Heart right ventricle (tissue), 16 donors: ENCODE data around the gene SUSD2. TPM values are rescaled to one million over a fixed set of nuclear protein-coding genes. Genes with fewer than 3 reads are reported as not detected.
A peak's percentile ranks its signal among the peaks of the same experiment; 100 is the strongest.

ENCODE experiments used
- ATAC-seq, 8 donors: fragments of 200-7000 bp; cut with Tn5 transposase; one replicate each; pipeline ENCODE4 v1.9.1; 2020; ENCODE audit warnings: mild to moderate bottlenecking in 8 of 8, moderate library complexity in 8 of 8, moderate number of reproducible peaks in 1 of 8
- DNase-seq, 2 donors: peaks; one replicate each; pipeline ENCODE4 v3.0.0-alpha.2; 2020
- H3K27ac ChIP-seq, 10 donors: fragments of 200-600 bp; sonication (generic) in 2 of 10; one replicate each; pipeline versions ENCODE4 v1.5.0 to v1.8.0; 2020 to 2022; ENCODE audit warnings: mild to moderate bottlenecking in 3 of 10
- H3K27me3 ChIP-seq, 7 donors: fragments of 200-600 bp; one replicate each; pipeline ENCODE4 v1.8.0; 2021 to 2022; ENCODE audit warnings: mild to moderate bottlenecking in 2 of 7
- H3K36me3 ChIP-seq, 9 donors: fragments of 200-600 bp; sonication (generic) in 1 of 9; one replicate each; pipeline versions ENCODE4 v1.5.0 to v1.8.0; 2020 to 2022; ENCODE audit warnings: mild to moderate bottlenecking in 2 of 9
- H3K4me1 ChIP-seq, 9 donors: fragments of 200-600 bp; sonication (generic) in 1 of 9; one replicate each; pipeline versions ENCODE4 v1.5.0 to v1.8.0; 2020 to 2022; ENCODE audit warnings: mild to moderate bottlenecking in 4 of 9
- H3K4me3 ChIP-seq, 10 donors: fragments of 200-600 bp; sonication (generic) in 2 of 10; one replicate each; pipeline versions ENCODE4 v1.5.0 to v1.8.0; 2020 to 2022; ENCODE audit warnings: mild to moderate bottlenecking in 7 of 10, moderate library complexity in 2 of 10
- H3K9me3 ChIP-seq, 11 donors: fragments of 200-600 bp in 10 of 11; sonication (generic) in 2 of 11; one replicate each; pipeline versions ENCODE4 v1.5.0 to v1.8.0; 2013 to 2022; ENCODE audit warnings: mild to moderate bottlenecking in 2 of 11, control low read depth in 1 of 11, moderate library complexity in 1 of 11
- WGBS, 2 donors: extraction: QIAGEN DNeasy Blood & Tissue Kit; methylation state at CpG; one replicate each; pipeline ENCODE4 v1.1.7; 2013; ENCODE audit warnings: inconsistent platforms in 1 of 2; 5-methylcytosine and 5-hydroxymethylcytosine counted together
- intact Hi-C, 10 donors: fragments of 100-400 bp; cut with DNase I; formaldehyde crosslinking; loops; one replicate each; pipeline versions ENCODE4 v1.11.1 to v1.14.2; 2022
- polyA plus RNA-seq, 2 donors: library from polyadenylated mRNA; stranded (reverse); fragments of 200-250 nt; gene quantifications; one replicate each; pipeline ENCODE4 v1.2.3, GENCODE V29; 2013
- total RNA-seq, 10 donors: library from RNA; stranded (reverse); fragmentation: NEBNext Ultra II Directional in 3 of 10; extraction: Animal tissue kit (Norgen Biotek cat#: 25700) in 3 of 10; gene quantifications; one replicate each; pipeline versions ENCODE4 v1.2.1 to v1.2.4, GENCODE V29; 2021 to 2023
- TF ChIP-seq, protein P1 (sequence below), 9 donors: fragments of 200-600 bp; sonication (generic) in 2 of 9; IDR thresholded peaks; one replicate each; pipeline versions ENCODE4 v1.5.0 to v1.8.0; 2021 to 2022; ENCODE audit warnings: antibody characterized with exemption in 9 of 9, mild to moderate bottlenecking in 5 of 9, moderate library complexity in 1 of 9
- donor health status: Arrhythmogenic right ventricular cardiomyopathy.
- donor health status: ischemic (EF 13 %, LVEDD 7.1; RV severe dilation, severe dysfunction).
- donor health status: healthy with polysubstance abuse.
- donor health status: DM: no; HTN: yes; CAD: no.
- donor health status: DM: no; HTN: no; CAD: no.
- donor health status: ischemic (EF 25% LVEDD 6.9; RV normal size, moderate dysfunction).
- donor health status: ischemic (EF 25% LVEDD 5.7; RV mildly dilated, moderate dysfunction).
- donor health status: healthy.
- donor health status: DM: yes; HTN: yes; CAD: no.
- donor health status: Ischemic cardiomyopathy.
- donor health status: ischemic (EF 35%, LVEDD 5.7; RV mildly dilated, moderate dysfunction).
- donor health status: nonischemic (EF 11% LVEDD 7.7; RV severe dilation, severe dysfunction).
- donor health status: DM: yes; HTN: yes; CAD: no.
- donor health status: PGD.
- donor health status: ischemic (EF 29% LVEDD 5.4; RV normal size, mild dysfunction).
- donor health status: nonischemic (EF 23%, LVEDD 6.1; RV moderate dilation, normal function).

The SUSD2 gene
- total and polyA plus RNA-seq, 12 donors: 0.57 to 6.7 (median 2.3) TPM

DNA sequence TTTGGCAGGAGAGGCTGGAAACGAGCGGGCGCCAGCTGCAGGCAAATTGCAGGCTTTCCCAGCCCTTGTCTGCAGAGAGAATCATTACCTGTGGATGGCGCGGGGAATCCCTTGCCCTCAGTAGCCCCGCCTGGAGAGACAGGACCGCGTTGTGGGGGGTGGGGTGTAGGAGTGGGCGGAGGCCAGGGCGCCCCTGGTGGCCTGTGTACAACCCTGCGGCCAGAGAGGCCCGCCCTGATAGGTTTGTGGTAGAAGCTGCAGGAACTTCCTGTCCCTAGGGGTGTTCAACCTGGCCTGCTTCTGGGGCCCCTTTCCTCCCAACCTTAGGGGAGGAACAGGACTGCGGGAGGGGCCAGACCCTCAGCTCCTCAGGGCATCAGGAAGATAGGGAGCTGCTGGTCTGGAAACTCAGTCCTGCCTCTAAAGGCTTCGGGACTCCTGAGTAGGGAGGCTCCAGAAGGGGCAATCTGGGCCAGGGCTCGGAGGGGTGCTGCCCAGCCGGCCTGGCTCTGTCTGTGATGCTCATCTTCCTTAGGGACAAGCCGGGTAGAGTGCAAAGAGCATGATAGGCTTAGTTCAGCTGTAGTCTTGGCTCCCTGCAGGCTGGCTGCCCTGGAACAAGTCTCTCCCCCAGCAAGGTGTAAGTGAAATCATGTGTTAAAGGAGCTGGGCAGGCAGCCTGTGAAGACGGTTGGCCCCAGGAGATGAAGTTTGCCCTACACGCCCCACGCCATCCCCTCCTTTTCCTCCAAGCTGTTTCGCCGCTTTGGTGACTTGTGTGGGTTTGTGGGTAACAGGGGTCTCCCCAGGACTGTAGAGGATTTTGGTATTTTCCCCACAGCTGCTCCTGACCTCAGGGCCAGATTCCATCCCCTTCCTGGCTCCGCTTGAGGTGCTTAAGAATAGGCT lies 24.1 kb upstream of the SUSD2 start:
- ATAC-seq (peak; percentile 77 to 89 (median 86)), DNase-seq (peak; percentile 83 to 84)
- peak overlapping the region; percentile 57 to 90 (median 81) for H3K4me3 ChIP-seq
- peaks cover 0 to 21% (median 0%) of the 10 kb centered on the region in 9 donors for H3K36me3 ChIP-seq
- peak overlapping the region in 9 of 10 donors; percentile 76 to 93 (median 90) for H3K27ac ChIP-seq
- intact Hi-C loops: loop anchor here in 3 of 10 donors (5.0 kb wide), 1 partner anchor 50 kb away; no protein-coding TSS in a partner anchor
- 21 to 24% methylated on average over 23 of the region's 23 CpGs for WGBS, 2 donors
- H3K4me1 ChIP-seq: peaks cover 30 to 75% (median 57%) of the 10 kb centered on the region in 9 donors
- no peaks in the 10 kb centered on the region for H3K9me3 ChIP-seq
- TF ChIP-seq, protein P1, sequence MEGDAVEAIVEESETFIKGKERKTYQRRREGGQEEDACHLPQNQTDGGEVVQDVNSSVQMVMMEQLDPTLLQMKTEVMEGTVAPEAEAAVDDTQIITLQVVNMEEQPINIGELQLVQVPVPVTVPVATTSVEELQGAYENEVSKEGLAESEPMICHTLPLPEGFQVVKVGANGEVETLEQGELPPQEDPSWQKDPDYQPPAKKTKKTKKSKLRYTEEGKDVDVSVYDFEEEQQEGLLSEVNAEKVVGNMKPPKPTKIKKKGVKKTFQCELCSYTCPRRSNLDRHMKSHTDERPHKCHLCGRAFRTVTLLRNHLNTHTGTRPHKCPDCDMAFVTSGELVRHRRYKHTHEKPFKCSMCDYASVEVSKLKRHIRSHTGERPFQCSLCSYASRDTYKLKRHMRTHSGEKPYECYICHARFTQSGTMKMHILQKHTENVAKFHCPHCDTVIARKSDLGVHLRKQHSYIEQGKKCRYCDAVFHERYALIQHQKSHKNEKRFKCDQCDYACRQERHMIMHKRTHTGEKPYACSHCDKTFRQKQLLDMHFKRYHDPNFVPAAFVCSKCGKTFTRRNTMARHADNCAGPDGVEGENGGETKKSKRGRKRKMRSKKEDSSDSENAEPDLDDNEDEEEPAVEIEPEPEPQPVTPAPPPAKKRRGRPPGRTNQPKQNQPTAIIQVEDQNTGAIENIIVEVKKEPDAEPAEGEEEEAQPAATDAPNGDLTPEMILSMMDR (IDR thresholded peaks at IDR 0.05): peak; percentile 74 to 93 (median 84)
- no peaks in the 10 kb centered on the region for H3K27me3 ChIP-seq

DNA sequence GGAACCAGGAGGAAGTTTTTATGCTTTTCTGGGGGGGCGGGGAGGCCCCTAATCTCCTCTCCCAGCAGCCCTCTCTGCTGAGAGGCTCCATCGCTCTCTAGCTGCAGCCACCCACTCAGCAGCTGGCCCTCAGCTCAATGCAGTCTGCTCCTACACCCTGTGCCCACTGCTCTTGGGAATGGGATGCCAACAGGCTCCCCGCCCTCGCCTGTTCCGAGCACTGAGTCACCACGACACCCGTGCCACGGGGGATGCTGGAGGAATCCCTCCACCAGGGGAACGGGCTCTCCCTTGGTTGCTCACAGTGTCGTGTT lies 23.5 kb upstream of the SUSD2 start:
- H3K27me3 ChIP-seq: no peaks in the 10 kb centered on the region
- ATAC-seq (no peak), DNase-seq (no peak)
- 73 to 82% methylated on average over 10 of the region's 10 CpGs for WGBS, 2 donors
- TF ChIP-seq, protein P1 (IDR thresholded peaks at IDR 0.05): peak in 1 of 9 donors; percentile 3
- H3K4me1 ChIP-seq: peaks cover 31 to 77% (median 63%) of the 10 kb centered on the region in 9 donors
- H3K4me3 ChIP-seq: peak overlapping the region in 3 of 10 donors; percentile 81 to 89 (median 84)
- H3K36me3 ChIP-seq: peaks cover 0 to 24% (median 0%) of the 10 kb centered on the region in 9 donors
- H3K27ac ChIP-seq: peak overlapping the region in 8 of 10 donors; percentile 14 to 93 (median 90)
- no peaks in the 10 kb centered on the region for H3K9me3 ChIP-seq
- intact Hi-C loops: loop anchor here in 3 of 10 donors (5.0 kb wide), 1 partner anchor 50 kb away; no protein-coding TSS in a partner anchor

DNA sequence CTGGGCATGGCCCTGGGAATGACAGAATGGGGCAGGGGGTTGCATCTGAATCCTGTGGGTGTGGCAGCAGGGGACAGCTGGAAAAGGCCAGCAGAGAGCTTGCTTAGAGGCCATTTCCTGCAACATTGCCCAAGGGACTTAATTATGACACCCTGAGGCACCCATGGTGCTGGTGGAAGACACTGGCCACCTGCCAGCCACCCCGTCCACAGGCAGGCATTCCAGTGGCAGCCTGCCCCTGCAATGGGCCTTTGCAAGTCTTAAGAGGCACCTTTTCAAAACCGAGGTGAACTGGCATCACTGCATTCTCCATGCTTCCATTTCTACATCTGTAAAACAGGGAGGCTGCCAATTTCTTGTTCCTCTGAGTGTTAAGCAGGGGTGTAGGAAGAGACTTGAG lies 21.6 kb upstream of the SUSD2 start:
- H3K9me3 ChIP-seq: no peaks in the 10 kb centered on the region
- H3K27me3 ChIP-seq: no peaks in the 10 kb centered on the region
- peaks cover 31 to 92% (median 80%) of the 10 kb centered on the region in 9 donors for H3K4me1 ChIP-seq
- ATAC-seq (no peak), DNase-seq (no peak)
- H3K4me3 ChIP-seq: no peak overlapping the region
- TF ChIP-seq, protein P1 (IDR thresholded peaks at IDR 0.05): no peak
- peak overlapping the region in 6 of 10 donors; percentile 56 to 90 (median 78) for H3K27ac ChIP-seq
- WGBS, 2 donors: 48 to 66% methylated on average over 2 of the region's 2 CpGs
- intact Hi-C loops: loop anchor here in 7 of 10 donors (5.0 to 10.0 kb wide), 3 partner anchors 45 to 155 kb away; partner anchors contain the start of gene GSTT4 (in 2 of the 7)
- H3K36me3 ChIP-seq: peaks cover 0 to 42% (median 0%) of the 10 kb centered on the region in 9 donors

DNA sequence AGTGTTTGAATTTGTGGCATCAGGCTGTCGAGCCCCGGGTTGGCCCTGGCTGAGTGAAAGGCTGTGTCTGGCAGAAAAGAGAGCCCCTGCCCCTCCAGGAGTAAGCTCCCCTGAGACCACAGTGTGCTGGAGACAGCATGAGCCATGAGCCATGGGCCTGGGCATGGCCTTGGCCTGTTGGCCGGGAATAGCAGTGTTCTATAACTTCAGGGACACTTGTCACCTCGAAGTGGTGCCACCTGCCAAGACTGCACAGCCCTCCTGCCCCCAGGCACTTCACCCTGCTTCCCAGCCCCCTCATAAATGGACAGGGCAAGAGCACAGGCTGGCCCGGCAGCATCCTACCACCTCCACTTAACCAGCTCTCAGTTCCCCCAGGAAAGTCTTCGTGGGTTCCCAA lies 20.7 kb upstream of the SUSD2 start:
- intact Hi-C loops: loop anchor here in 4 of 10 donors (5.0 to 10.0 kb wide), 3 partner anchors 46 to 156 kb away; partner anchors contain the start of gene GSTT4 (in 2 of the 4)
- H3K36me3 ChIP-seq: peaks cover 0 to 51% (median 8%) of the 10 kb centered on the region in 9 donors
- 64 to 67% methylated on average over 6 of the region's 6 CpGs for WGBS, 2 donors
- peaks cover 34 to 94% (median 84%) of the 10 kb centered on the region in 9 donors for H3K4me1 ChIP-seq
- no peak overlapping the region for H3K4me3 ChIP-seq
- TF ChIP-seq, protein P1 (IDR thresholded peaks at IDR 0.05): no peak
- DNase-seq (no peak), ATAC-seq (peak in 2 of 8 donors; percentile 28 to 57)
- peak overlapping the region in 7 of 10 donors; percentile 58 to 83 (median 79) for H3K27ac ChIP-seq
- H3K9me3 ChIP-seq: no peaks in the 10 kb centered on the region
- H3K27me3 ChIP-seq: no peaks in the 10 kb centered on the region
